Colonic mucosa (tissue), 4 donors: ENCODE measurements around the gene IL22RA2. TPM values are rescaled to one million over a fixed set of nuclear protein-coding genes. Genes with fewer than 3 reads are reported as not detected.

Source experiments
- DNase-seq: peaks from one replicate; pipeline ENCODE4 v3.0.0-alpha.2; 2020
- H3K27ac ChIP-seq: fragments of 200-600 bp; one replicate; pipeline ENCODE4 v1.8.0; 2021
- H3K27me3 ChIP-seq: fragments of 200-600 bp; one replicate; pipeline ENCODE4 v1.8.0; 2021
- H3K36me3 ChIP-seq: fragments of 200-600 bp; one replicate; pipeline ENCODE4 v1.8.0; 2021
- H3K4me1 ChIP-seq: fragments of 200-600 bp; one replicate; pipeline ENCODE4 v1.8.0; 2021; ENCODE audit warnings: mild to moderate bottlenecking
- H3K4me3 ChIP-seq: fragments of 200-600 bp; one replicate; pipeline ENCODE4 v1.8.0; 2021
- H3K9ac ChIP-seq, 2 donors: one replicate each; pipeline ENCODE4 v1.7.0; 2013; ENCODE audit warnings: control low read depth in 2 of 2, low read depth in 2 of 2, low read length in 2 of 2
- H3K9me3 ChIP-seq: fragments of 200-600 bp; one replicate; pipeline ENCODE4 v1.8.0; 2021
- intact Hi-C: fragments of 100-400 bp; cut with DNase I; formaldehyde crosslinking; loops from one replicate; pipeline ENCODE4 v1.14.1; 2022
- total RNA-seq, 2 donors: library from RNA; stranded (reverse); fragmentation: NEBNext Ultra II Directional in 1 of 2; extraction: Animal tissue kit (Norgen Biotek cat#: 25700) in 1 of 2; gene quantifications; one replicate each; pipeline ENCODE4 v1.2.1, GENCODE V29; 2021
- TF ChIP-seq, protein P1 (sequence below): fragments of 200-600 bp; IDR thresholded peaks from one replicate; pipeline ENCODE4 v1.8.0; 2022; ENCODE audit warnings: antibody characterized with exemption, mild to moderate bottlenecking
- donor health status: healthy.
- donor health status: DM: no; HTN: no; CAD: no.
- donor health status: DM: no; HTN: no; CAD: no.

IL22RA2 gene
- total RNA-seq, 2 donors from 2014 or later = 0.21 TPM; not detected in 1

- Histone ChIP-seq H3K4me3 (no peak overlapping the region), H3K4me1 (no peaks in the 10 kb centered on the region), H3K27ac (no peak overlapping the region), H3K9me3 (no peaks in the 10 kb centered on the region), H3K36me3 (peaks cover 4% of the 10 kb centered on the region), H3K9ac (no peak overlapping the region), H3K27me3 (no peaks in the 10 kb centered on the region)
- intact Hi-C loops = no loop called here
- TF ChIP-seq, protein P1, sequence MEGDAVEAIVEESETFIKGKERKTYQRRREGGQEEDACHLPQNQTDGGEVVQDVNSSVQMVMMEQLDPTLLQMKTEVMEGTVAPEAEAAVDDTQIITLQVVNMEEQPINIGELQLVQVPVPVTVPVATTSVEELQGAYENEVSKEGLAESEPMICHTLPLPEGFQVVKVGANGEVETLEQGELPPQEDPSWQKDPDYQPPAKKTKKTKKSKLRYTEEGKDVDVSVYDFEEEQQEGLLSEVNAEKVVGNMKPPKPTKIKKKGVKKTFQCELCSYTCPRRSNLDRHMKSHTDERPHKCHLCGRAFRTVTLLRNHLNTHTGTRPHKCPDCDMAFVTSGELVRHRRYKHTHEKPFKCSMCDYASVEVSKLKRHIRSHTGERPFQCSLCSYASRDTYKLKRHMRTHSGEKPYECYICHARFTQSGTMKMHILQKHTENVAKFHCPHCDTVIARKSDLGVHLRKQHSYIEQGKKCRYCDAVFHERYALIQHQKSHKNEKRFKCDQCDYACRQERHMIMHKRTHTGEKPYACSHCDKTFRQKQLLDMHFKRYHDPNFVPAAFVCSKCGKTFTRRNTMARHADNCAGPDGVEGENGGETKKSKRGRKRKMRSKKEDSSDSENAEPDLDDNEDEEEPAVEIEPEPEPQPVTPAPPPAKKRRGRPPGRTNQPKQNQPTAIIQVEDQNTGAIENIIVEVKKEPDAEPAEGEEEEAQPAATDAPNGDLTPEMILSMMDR = no peak
- no peak for DNase-seq
Measured at GRCh38 chr6:137203256-137203655, 29.8 kb upstream of the IL22RA2 start.

GRCh38 chr6:137202078-137202477 is 28.6 kb upstream of the IL22RA2 start:
- Histone ChIP-seq H3K27ac (no peak overlapping the region), H3K9ac (no peak overlapping the region), H3K4me1 (no peaks in the 10 kb centered on the region), H3K9me3 (no peaks in the 10 kb centered on the region), H3K36me3 (peaks cover 4% of the 10 kb centered on the region), H3K27me3 (no peaks in the 10 kb centered on the region), H3K4me3 (no peak overlapping the region)
- no peak for DNase-seq
- intact Hi-C loops = no loop called here
- TF ChIP-seq, protein P1 = no peak

GRCh38 chr6:137201006-137201405 is 27.6 kb upstream of the IL22RA2 start:
- TF ChIP-seq, protein P1 = no peak
- Histone ChIP-seq H3K36me3 (peaks cover 4% of the 10 kb centered on the region), H3K27ac (no peak overlapping the region)

DNA sequence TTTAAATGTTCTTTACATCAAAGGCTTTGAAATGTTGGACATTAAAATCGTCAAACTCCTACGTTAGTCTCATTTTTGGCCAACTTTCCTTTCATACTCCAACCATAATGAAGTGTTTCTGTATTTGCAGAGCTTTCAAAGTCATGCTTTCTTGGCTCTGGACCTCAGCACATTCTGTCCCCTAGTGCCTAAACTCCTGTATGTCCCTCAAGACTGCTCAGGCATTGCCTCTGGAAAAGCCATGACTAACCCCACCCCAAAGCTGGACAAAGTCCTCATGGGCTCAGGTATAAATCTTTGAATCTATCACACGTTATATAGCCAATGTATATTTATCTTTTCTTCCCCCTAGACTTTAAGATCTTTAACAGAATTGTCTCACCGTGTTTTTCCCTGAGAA is 26.8 kb upstream of the IL22RA2 start:
- no peak overlapping the region for H3K9ac ChIP-seq
- DNase-seq = no peak

More at GRCh38 chr6:137201006-137201405, 27.6 kb upstream of the IL22RA2 start:
- no peaks in the 10 kb centered on the region for H3K4me1 ChIP-seq
- no peaks in the 10 kb centered on the region for H3K9me3 ChIP-seq
- intact Hi-C loops = no loop called here
- no peak for DNase-seq
- H3K9ac ChIP-seq = no peak overlapping the region
- no peaks in the 10 kb centered on the region for H3K27me3 ChIP-seq
- H3K4me3 ChIP-seq = no peak overlapping the region

GRCh38 chr6:137197684-137198645 is 24.5 kb upstream of the IL22RA2 start:
- H3K9me3 ChIP-seq = no peaks in the 10 kb centered on the region
- H3K4me1 ChIP-seq = no peaks in the 10 kb centered on the region
- no peak overlapping the region for H3K4me3 ChIP-seq
- no peaks in the 10 kb centered on the region for H3K36me3 ChIP-seq
- no peak overlapping the region for H3K27ac ChIP-seq
- no peak overlapping the region for H3K9ac ChIP-seq
- intact Hi-C loops = no loop called here
- DNase-seq = no peak
- H3K27me3 ChIP-seq = no peaks in the 10 kb centered on the region
- TF ChIP-seq, protein P1 = no peak

More for the DNA sequence above, 26.8 kb upstream of the IL22RA2 start:
- no peaks in the 10 kb centered on the region for H3K9me3 ChIP-seq
- H3K4me3 ChIP-seq = no peak overlapping the region
- H3K27me3 ChIP-seq = no peaks in the 10 kb centered on the region
- TF ChIP-seq, protein P1 = no peak
- intact Hi-C loops = no loop called here
- H3K27ac ChIP-seq = no peak overlapping the region
- no peaks in the 10 kb centered on the region for H3K4me1 ChIP-seq
- H3K36me3 ChIP-seq = peaks cover 4% of the 10 kb centered on the region
